HCT116 (cell line): ENCODE measurements around the gene RAB26. TPM values are rescaled to one million over a fixed set of nuclear protein-coding genes. Genes with fewer than 3 reads are reported as not detected.

Experiments
- ATAC-seq: fragments of 200-7000 bp; cut with Tn5 transposase; 2 replicates; pipeline ENCODE4 v1.9.1; 2020; ENCODE audit warnings: mild to moderate bottlenecking, moderate library complexity
- BruUV-seq: library from RNA; stranded (reverse); fragments of 400-500 nt; replicated peaks from 2 replicates; lab custom pipeline; 2021; lab: Mats Ljungman, UMichigan
- CTCF ChIA-PET: fragments of 300-600 bp; sonication (Branson Sonifier 250); formaldehyde crosslinking; loops from one replicate; lab custom pipeline; 2021; ENCODE audit warnings: antibody characterized with exemption; lab: Charles Lee
- POLR2A ChIA-PET: fragments of 300-600, 350-600 bp; sonication (Branson Sonifier 250); formaldehyde crosslinking; loops from one replicate; lab custom pipeline; 2021; ENCODE audit warnings: antibody characterized with exemption; lab: Charles Lee
- RAD21 ChIA-PET, 2 experiments: fragments of 300-600 bp; sonication (Branson Sonifier 250); formaldehyde crosslinking; loops; one replicate each; lab custom pipeline; 2023; ENCODE audit warnings: low total read pairs in 2 of 2; ENCODE audit not compliant: uncharacterized antibody in 2 of 2, unreplicated experiment in 2 of 2, low non-redundant PET in 1 of 2; lab: Charles Lee
- DNase-seq: peaks from one replicate; pipeline ENCODE4 v3.0.0-alpha.2; 2010; ENCODE audit warnings: low read depth, low spot score
- H2AFZ ChIP-seq: fragments of 200-600 bp; shearing (Covaris generic), sonication (generic); 2 replicates; pipeline ENCODE4 v1.6.1; 2017; ENCODE audit warnings: low read depth, mixed run types, mixed read lengths, antibody characterized with exemption, low read length; ENCODE audit not compliant: poor library complexity, severe bottlenecking
- H3K27ac ChIP-seq: 2 replicates; pipeline ENCODE4 v1.5.1; 2012; ENCODE audit warnings: low read depth, low read length
- H3K27me3 ChIP-seq: fragments of 200-600 bp; sonication (generic); 2 replicates; pipeline ENCODE4 v1.6.1; 2016; ENCODE audit warnings: mixed run types, low read length, mixed read lengths; ENCODE audit not compliant: insufficient read depth
- H3K36me3 ChIP-seq, 2 experiments: fragments of 200-500 bp in 1 of 2; fragments of 200-600 bp in 1 of 2; sonication (Bioruptor generic) in 1 of 2; sonication (generic) in 1 of 2; 2 replicates each; pipeline versions ENCODE4 v1.5.1 to v1.6.1; 2014 to 2016; ENCODE audit warnings: low read length in 2 of 2, inconsistent platforms in 1 of 2, mixed read lengths in 1 of 2, mixed run types in 1 of 2; ENCODE audit not compliant: insufficient read depth in 2 of 2, control insufficient read depth in 1 of 2
- H3K4me1 ChIP-seq, 2 experiments: fragments of 200-600 bp in 1 of 2; sonication (generic) in 1 of 2; 2 replicates each; pipeline versions ENCODE4 v1.5.1 to v1.6.1; 2012 to 2017; ENCODE audit warnings: low read length in 2 of 2, inconsistent platforms in 1 of 2, mild to moderate bottlenecking in 1 of 2, mixed read lengths in 1 of 2, mixed run types in 1 of 2, moderate library complexity in 1 of 2; ENCODE audit not compliant: insufficient read depth in 2 of 2, control insufficient read depth in 1 of 2
- H3K4me2 ChIP-seq: fragments of 200-600 bp; sonication (generic); 2 replicates; pipeline ENCODE4 v1.6.1; 2017; ENCODE audit warnings: mixed run types, low read length, mixed read lengths
- H3K4me3 ChIP-seq, 2 experiments: fragments of 200-600 bp in 1 of 2; sonication (generic) in 1 of 2; replicated peaks in 1 of 2; 2 replicates each; pipeline ENCODE4 v1.5.1; 2011 to 2016; ENCODE audit warnings: low read length in 2 of 2, control low read depth in 1 of 2, low read depth in 1 of 2, mild to moderate bottlenecking in 1 of 2, mixed read lengths in 1 of 2, mixed run types in 1 of 2
- H3K79me2 ChIP-seq: fragments of 200-600 bp; sonication (generic); 2 replicates; pipeline ENCODE4 v1.6.1; 2017; ENCODE audit warnings: mild to moderate bottlenecking, mixed run types, low read length, moderate library complexity, mixed read lengths; ENCODE audit not compliant: insufficient read depth
- H3K9ac ChIP-seq: fragments of 200-600 bp; sonication (generic); 2 replicates; pipeline ENCODE4 v1.6.1; 2016; ENCODE audit warnings: low read length, mixed read lengths
- H3K9me2 ChIP-seq: fragments of 200-600 bp; sonication (generic), shearing (Covaris generic); 2 replicates; pipeline ENCODE4 v1.6.1; 2017; ENCODE audit warnings: mixed run types, mild to moderate bottlenecking, moderate library complexity; ENCODE audit not compliant: insufficient read depth
- H3K9me3 ChIP-seq, 2 experiments: fragments of 200-500 bp in 1 of 2; fragments of 200-600 bp in 1 of 2; sonication (Bioruptor generic) in 1 of 2; sonication (generic) in 1 of 2; 2 replicates each; pipeline ENCODE4 v1.6.1; 2014 to 2017; ENCODE audit warnings: low read length in 2 of 2, mixed read lengths in 2 of 2, inconsistent platforms in 1 of 2, low read depth in 1 of 2, mild to moderate bottlenecking in 1 of 2, mixed run types in 1 of 2, moderate library complexity in 1 of 2; ENCODE audit not compliant: control insufficient read depth in 1 of 2, insufficient read depth in 1 of 2
- H4K20me1 ChIP-seq: fragments of 200-600 bp; sonication (generic), shearing (Covaris generic); 2 replicates; pipeline ENCODE4 v1.6.1; 2017; ENCODE audit warnings: mixed run types, mild to moderate bottlenecking, moderate library complexity; ENCODE audit not compliant: insufficient read depth
- CBX3 ChIP-seq: IDR thresholded peaks from 2 replicates; pipeline ENCODE4 v1.6.1; 2012; ENCODE audit warnings: low read depth
- CEBPB ChIP-seq: IDR thresholded peaks from 2 replicates; pipeline ENCODE4 v1.6.1; 2012; ENCODE audit warnings: low read depth
- EGR1 ChIP-seq: IDR thresholded peaks from 2 replicates; pipeline ENCODE4 v1.6.1; 2012; ENCODE audit warnings: low read depth
- ELF1 ChIP-seq: IDR thresholded peaks from 2 replicates; pipeline ENCODE4 v1.6.1; 2012; ENCODE audit warnings: low read depth, borderline replicate concordance
- EZH2 ChIP-seq: fragments of 200-600 bp; sonication (generic); IDR thresholded peaks from 2 replicates; pipeline ENCODE4 v1.6.1; 2017; ENCODE audit warnings: antibody characterized with exemption, mixed run types
- FOSL1 ChIP-seq: IDR thresholded peaks from 2 replicates; pipeline ENCODE4 v1.6.1; 2012; ENCODE audit warnings: low read depth
- POLR2A ChIP-seq: IDR thresholded peaks from 2 replicates; pipeline ENCODE4 v1.7.0; 2011; ENCODE audit warnings: borderline replicate concordance; ENCODE audit not compliant: insufficient read depth, insufficient read length; ENCODE audit errors: extremely low read depth
- RAD21 ChIP-seq: IDR thresholded peaks from 2 replicates; pipeline ENCODE4 v1.6.1; 2012; ENCODE audit warnings: low read depth, mild to moderate bottlenecking
- REST ChIP-seq: IDR thresholded peaks from 2 replicates; pipeline ENCODE4 v1.6.1; 2012; ENCODE audit warnings: low read depth
- SIN3A ChIP-seq: IDR thresholded peaks from 2 replicates; pipeline ENCODE4 v1.6.1; 2012; ENCODE audit warnings: low read depth
- SP1 ChIP-seq: IDR thresholded peaks from 2 replicates; pipeline ENCODE4 v1.6.1; 2012; ENCODE audit warnings: low read depth
- SRF ChIP-seq: IDR thresholded peaks from 2 replicates; pipeline ENCODE4 v1.6.1; 2012; ENCODE audit warnings: low read depth
- ZBTB33 ChIP-seq: IDR thresholded peaks from 2 replicates; pipeline ENCODE4 v1.6.1; 2011; ENCODE audit warnings: mild to moderate bottlenecking, low read length, moderate library complexity; ENCODE audit not compliant: insufficient replicate concordance; ENCODE audit errors: extremely low read depth
- ZNF274 ChIP-seq: fragments of 200-500 bp; sonication (Bioruptor generic); IDR thresholded peaks from 2 replicates; pipeline ENCODE4 v1.6.1; 2014; ENCODE audit warnings: mild to moderate bottlenecking, low read depth, low read length, inconsistent platforms
- intact Hi-C: fragments of 100-400 bp; cut with micrococcal nuclease; formaldehyde crosslinking; loops from 2 replicates; pipeline ENCODE4 v1.10.0; 2022
- total RNA-seq: library from RNA; stranded (reverse); gene quantifications from one replicate; pipeline ENCODE4 v1.2.1, GENCODE V29; 2021; ENCODE audit not compliant: unreplicated experiment
- TF ChIP-seq, protein P1 (sequence below): IDR thresholded peaks from 2 replicates; pipeline ENCODE4 v1.6.1; 2012

RAB26 gene
- total RNA-seq, 1 experiment from 2014 or later: 44.9 TPM

- H3K4me2 ChIP-seq: no peak overlapping the region
- CTCF ChIA-PET: no interaction called here
- H3K9me2 ChIP-seq: no peaks in the 10 kb centered on the region
- H3K27me3 ChIP-seq: no peaks in the 10 kb centered on the region
- H2AFZ ChIP-seq: no peak overlapping the region
- no peak overlapping the region for H3K27ac ChIP-seq
- H3K4me1 ChIP-seq: no peaks in the 10 kb centered on the region
- DNase-seq: no peak
- H3K36me3 ChIP-seq: no peaks in the 10 kb centered on the region
- BruUV-seq: no TSS peak
- no peak for TF ChIP-seq CEBPB
- no peaks in the 10 kb centered on the region for H3K79me2 ChIP-seq
- no peaks in the 10 kb centered on the region for H3K9me3 ChIP-seq
- H4K20me1 ChIP-seq: no peaks in the 10 kb centered on the region
- no peak overlapping the region for H3K4me3 ChIP-seq
- H3K9ac ChIP-seq: no peak overlapping the region
- RAD21 ChIA-PET: no interaction called here
- no peak for ATAC-seq
- POLR2A ChIA-PET: no interaction called here
- intact Hi-C loops: no loop called here
These were observed 38.1 kb downstream of the RAB26 start for GRCh38 chr16:2186505-2186904.

DNA sequence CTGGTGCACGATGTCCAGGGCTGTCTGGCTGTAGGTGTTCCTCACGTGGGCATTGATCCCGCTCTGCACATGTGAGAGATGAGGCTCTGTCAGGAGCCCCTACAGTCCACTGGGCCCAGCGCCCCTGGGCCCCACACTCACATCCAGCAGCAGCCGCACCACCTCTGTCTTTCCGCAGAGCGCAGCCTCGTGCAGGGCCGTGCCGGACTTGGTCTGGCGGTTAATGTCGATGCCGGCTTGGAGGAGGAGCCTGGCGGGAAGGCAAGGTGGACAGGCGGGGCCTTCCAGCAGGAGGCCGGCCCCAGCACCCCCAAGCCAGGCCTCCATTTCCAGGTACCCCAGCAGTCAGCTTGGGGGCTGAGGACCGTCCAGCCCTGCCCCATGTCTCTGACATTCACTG, 38.8 kb downstream of the RAB26 start:
- Histone ChIP-seq H3K27ac (no peak overlapping the region), H3K9ac (no peak overlapping the region), H3K4me1 (no peaks in the 10 kb centered on the region), H2AFZ (no peak overlapping the region), H3K79me2 (no peaks in the 10 kb centered on the region), H3K9me2 (no peaks in the 10 kb centered on the region), H3K36me3 (no peaks in the 10 kb centered on the region), H3K27me3 (no peaks in the 10 kb centered on the region), H3K4me2 (no peak overlapping the region), H4K20me1 (no peaks in the 10 kb centered on the region), H3K4me3 (no peak overlapping the region), H3K9me3 (no peaks in the 10 kb centered on the region)
- ChIA-PET RAD21 (no interaction called here), POLR2A (no interaction called here), CTCF (no interaction called here)
- DNase-seq: no peak
- BruUV-seq: no TSS peak
- no peak for ATAC-seq
- intact Hi-C loops: no loop called here
- TF ChIP-seq EZH2 (no peak), CEBPB (no peak), EGR1 (no peak), POLR2A (no peak), SRF (no peak), SP1 (no peak), REST (no peak), ELF1 (no peak), FOSL1 (no peak), ZNF274 (no peak), RAD21 (no peak), CBX3 (no peak), SIN3A (no peak), ZBTB33 (no peak)
- TF ChIP-seq, protein P1, sequence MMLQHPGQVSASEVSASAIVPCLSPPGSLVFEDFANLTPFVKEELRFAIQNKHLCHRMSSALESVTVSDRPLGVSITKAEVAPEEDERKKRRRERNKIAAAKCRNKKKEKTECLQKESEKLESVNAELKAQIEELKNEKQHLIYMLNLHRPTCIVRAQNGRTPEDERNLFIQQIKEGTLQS: no peak
